SK-MEL-5 (cell line): ENCODE measurements around the gene GABRA5. TPM values are rescaled to one million over a fixed set of nuclear protein-coding genes. Genes with fewer than 3 reads are reported as not detected.
"Not testable (repeated sequence)": the region's sequence is repeated elsewhere in the genome, so short reads cannot be mapped to it uniquely, and the experiment has no call there.

Experiments used
- DNase-seq: peaks from one replicate; pipeline ENCODE4 v3.0.0-alpha.2; 2016; ENCODE audit warnings: low read depth, low spot score
- in situ Hi-C: cut with HindIII; loops from 2 replicates; pipeline ENCODE4 v1.10.0; 2016; ENCODE audit warnings: low sequenced_read_pairs, high pct_unique_total_duplicates, low pct_unique_long_range_greater_than_20kb
- total RNA-seq: library from RNA; depleted of rRNA; stranded (reverse); fragments of >200 nt; shearing (Covaris generic); gene quantifications from 2 replicates; pipeline ENCODE4 v1.2.3, GENCODE V29; 2014

The GABRA5 gene
- total RNA-seq, 1 experiment from 2014 or later = 11.6 TPM

GRCh38 chr15:26893351-26894065 is 26.6 kb downstream of the GABRA5 start:
- in situ Hi-C loops = no loop called here
- DNase-seq = no peak

- in situ Hi-C loops = no loop called here
- no peak for DNase-seq
Observed at GRCh38 chr15:26894181-26894580, 27.3 kb downstream of the GABRA5 start.

- in situ Hi-C loops, DNase-seq: not testable (repeated sequence)
Observed at GRCh38 chr15:26895346-26895745, 28.5 kb downstream of the GABRA5 start.

GRCh38 chr15:26899658-26900057 is 32.8 kb downstream of the GABRA5 start:
- no peak for DNase-seq
- in situ Hi-C loops = no loop called here

GRCh38 chr15:26901041-26901440 is 34.2 kb downstream of the GABRA5 start:
- in situ Hi-C loops = no loop called here
- peak; percentile 84 for DNase-seq

- in situ Hi-C loops = no loop called here
- DNase-seq = peak; percentile 42
Observed at GRCh38 chr15:26910715-26911114, 43.9 kb downstream of the GABRA5 start.

- DNase-seq = no peak
- in situ Hi-C loops = no loop called here
Observed at GRCh38 chr15:26921433-26921832, 54.6 kb downstream of the GABRA5 start.

GRCh38 chr15:26926081-26926480 is 59.2 kb downstream of the GABRA5 start:
- DNase-seq = no peak
- in situ Hi-C loops = no loop called here

GRCh38 chr15:26928051-26928450 is 61.2 kb downstream of the GABRA5 start:
- no peak for DNase-seq
- in situ Hi-C loops = no loop called here

- DNase-seq = no peak
- in situ Hi-C loops = no loop called here
Observed at GRCh38 chr15:26929588-26929987, 62.7 kb downstream of the GABRA5 start.

- no peak for DNase-seq
- in situ Hi-C loops = no loop called here
Observed at GRCh38 chr15:26934848-26935247, 68.0 kb downstream of the GABRA5 start.

- DNase-seq = no peak
- in situ Hi-C loops = no loop called here
Observed at GRCh38 chr15:26935322-26935721, 68.5 kb downstream of the GABRA5 start.

GRCh38 chr15:26936502-26936901 is 69.6 kb downstream of the GABRA5 start:
- no peak for DNase-seq
- in situ Hi-C loops = no loop called here

- in situ Hi-C loops = no loop called here
- DNase-seq = no peak
Observed at GRCh38 chr15:26937134-26937533, 70.3 kb downstream of the GABRA5 start.

GRCh38 chr15:26939398-26939797 is 72.5 kb downstream of the GABRA5 start:
- DNase-seq = no peak
- in situ Hi-C loops = no loop called here

- DNase-seq = no peak
- in situ Hi-C loops = no loop called here
Observed at GRCh38 chr15:26941489-26941888, 74.6 kb downstream of the GABRA5 start.

- in situ Hi-C loops = no loop called here
- no peak for DNase-seq
Observed at GRCh38 chr15:26943866-26944265, 77.0 kb downstream of the GABRA5 start.

- DNase-seq = no peak
- in situ Hi-C loops = no loop called here
Observed at GRCh38 chr15:26945046-26945445, 78.2 kb downstream of the GABRA5 start.

- in situ Hi-C loops = no loop called here
- DNase-seq = no peak
Observed at GRCh38 chr15:26950001-26950400, 83.1 kb downstream of the GABRA5 start.

- DNase-seq = no peak
- in situ Hi-C loops = no loop called here
Observed at GRCh38 chr15:26954403-26954802, 87.5 kb downstream of the GABRA5 start.
